SIG-M5 treated with dmso at 0.1 percent for 504 hours (cell line): ENCODE data around the gene PHOSPHO2.
A peak's percentile ranks its signal among the peaks of the same experiment; 100 is the strongest.

Experiments used
- DNase-seq: peaks from one replicate; lab custom pipeline; 2025; ENCODE audit not compliant: unreplicated experiment; lab: John Stamatoyannopoulos, UW

PHOSPHO2 gene

DNA sequence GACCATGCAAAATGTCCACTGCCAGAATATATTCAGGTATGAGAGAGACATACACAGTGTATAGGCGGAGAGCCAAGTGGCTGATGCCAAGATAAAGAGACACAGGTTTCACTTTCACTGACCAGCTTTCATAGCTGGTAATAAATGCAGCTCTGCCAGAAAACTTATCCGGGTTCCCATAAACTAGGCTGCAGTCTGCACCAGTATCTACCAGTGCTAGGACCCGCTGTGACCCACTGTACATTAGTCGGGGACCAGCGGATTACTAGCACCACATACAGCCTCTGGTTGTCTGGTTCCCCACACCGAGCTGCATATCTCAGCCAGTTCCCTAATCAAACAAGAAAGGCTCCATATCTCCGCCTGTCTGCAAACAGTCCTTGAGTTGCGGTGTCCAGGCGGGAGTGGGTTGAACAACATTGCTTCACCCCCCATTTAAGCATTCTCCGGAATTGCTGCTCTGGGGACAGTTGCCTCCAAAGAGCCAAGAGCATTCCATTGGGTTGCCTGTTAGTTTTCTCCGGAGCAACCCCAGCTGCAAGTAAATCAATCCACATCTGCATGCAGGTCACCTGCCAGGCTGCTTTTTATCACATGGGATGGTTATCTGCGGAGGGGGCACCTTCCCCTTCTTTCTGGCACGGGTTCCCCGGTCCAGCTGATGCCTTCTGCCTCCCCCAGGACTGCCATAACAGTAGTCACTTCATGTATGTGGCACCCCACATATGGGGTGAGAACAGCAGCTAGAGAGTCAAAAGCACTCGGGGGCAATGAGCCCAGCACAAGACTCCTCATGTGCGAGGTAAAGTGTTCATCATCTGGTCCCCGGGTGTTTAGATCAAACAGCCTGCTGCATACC is 21.3 kb downstream of the PHOSPHO2 start:
- no peak for DNase-seq

DNA sequence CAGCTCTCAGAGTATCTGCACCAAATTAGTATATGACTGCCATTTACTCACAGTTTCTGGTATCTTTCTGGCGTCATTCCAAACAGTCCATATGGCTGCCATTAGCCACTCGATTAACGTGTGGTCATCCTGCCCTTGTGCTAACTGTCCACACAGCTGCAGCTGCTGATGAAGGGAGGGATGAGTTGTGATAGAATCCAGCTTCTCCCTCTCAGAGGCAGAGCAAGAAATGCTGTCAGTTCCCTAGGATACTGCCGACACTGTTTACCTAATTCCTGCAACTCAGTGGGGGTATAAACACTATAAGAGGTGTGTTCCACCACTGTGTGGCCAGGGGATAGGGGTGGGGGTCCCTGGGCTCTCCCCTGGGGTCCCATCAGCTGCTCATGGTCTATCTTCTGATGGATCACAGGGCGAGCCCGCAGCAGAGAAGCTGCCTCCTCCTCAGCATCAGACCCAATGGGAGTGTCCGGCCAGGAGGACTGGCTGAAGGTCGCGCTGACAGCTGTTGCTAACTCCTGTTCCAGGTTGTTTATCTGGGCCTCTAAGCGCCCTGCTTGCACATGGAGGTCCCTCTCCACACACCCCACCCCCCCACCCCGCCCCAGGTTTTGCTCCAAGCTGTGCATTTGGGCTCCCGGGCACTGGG is 22.1 kb downstream of the PHOSPHO2 start:
- no peak for DNase-seq

DNA sequence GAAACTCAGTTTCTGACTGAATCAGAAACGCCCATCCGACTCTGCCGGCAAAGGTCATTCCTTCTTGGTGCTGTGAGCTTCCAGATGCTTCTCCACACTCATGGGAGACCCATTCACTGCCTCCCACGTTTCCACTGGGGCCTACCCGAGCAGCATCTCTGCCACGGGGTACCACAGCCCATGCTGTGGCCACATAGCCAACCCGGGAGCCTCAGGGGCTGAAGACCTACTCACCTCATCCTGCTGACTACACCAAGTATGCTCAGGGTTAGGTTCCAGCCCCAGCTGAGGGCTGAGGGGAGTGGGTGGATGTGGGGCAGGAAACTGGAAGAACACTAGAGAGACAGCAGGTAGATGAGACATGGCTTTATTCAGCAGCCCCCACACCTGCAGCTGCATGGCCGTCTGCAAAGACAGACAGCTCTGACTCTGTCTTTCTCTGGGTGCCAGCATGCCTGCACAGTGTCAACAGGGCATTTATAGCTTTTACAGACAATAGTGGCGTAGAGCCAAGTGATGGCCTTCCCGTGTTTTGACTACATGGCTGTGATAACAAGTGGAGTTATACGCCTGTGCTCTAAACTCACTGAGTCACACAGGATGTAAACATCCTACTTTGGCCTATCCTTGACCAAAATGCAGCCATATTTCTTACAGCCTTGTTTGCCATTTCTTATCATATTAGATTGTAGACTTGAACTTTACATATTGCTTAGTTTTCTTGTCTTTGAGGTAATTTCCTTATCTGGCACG is 22.8 kb downstream of the PHOSPHO2 start:
- DNase-seq: no peak

DNA sequence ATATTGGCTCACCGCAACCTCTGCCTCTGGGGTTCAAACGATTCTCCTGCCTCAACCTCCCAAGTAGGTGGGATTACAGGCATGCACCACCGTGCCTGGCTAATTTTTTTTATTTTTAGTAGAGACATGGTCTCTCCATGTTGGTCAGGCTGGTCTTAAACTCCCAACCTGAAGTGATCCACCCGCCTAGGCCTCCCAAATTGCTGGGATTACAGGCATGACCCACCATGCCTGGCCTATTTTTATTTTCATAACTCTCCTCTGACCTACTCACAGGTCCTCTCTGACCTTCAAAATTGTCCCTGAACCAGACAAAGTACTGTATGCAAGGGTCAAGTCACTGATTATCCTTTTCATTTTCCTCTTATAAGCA is 23.4 kb downstream of the PHOSPHO2 start:
- no peak for DNase-seq

DNA sequence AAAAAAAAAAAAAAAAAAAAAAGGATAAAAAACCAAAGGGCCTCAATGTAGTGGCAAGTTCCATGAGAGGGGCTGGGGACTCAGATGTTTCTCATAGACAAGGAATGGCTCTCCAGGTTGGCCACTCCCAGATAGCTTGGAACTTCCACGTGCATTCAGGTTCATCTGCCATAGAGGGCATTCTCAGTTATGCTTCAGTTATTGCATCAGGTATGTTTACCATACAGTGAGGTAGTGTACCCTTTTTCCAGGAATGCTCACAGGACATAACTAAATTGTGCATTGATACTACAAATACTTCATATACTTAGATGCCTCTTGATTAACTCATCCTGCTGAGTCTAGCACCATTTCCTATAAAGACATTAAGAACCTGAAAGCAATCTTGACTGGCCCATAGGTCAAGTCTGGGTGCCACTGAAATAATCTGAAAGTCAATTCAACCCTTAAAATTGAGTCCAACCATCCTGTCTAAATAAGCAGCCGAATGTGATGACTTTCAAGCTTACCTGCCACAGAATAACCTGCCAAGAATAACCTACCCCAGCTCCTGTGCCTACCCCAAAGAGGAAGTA is 24.7 kb downstream of the PHOSPHO2 start:
- DNase-seq: no peak

DNA sequence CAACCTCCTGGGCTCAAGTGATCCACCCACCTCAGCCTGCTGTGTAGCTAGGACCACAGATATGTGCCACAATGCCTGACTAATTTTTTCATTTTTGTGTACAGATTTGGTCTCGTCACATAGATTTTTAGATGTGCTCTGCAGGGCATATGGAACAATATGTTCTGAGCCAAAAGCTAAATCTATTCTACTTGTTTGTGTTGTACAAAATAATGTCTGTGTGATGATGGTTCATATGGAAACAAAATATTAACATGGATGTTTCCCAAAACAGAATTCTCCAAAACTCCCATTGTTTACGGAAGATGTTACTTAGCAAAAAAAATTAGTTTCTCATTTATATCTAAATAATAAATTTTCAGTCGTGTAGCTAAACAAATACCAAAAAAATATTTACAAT is 26.7 kb downstream of the PHOSPHO2 start:
- no peak for DNase-seq

DNA sequence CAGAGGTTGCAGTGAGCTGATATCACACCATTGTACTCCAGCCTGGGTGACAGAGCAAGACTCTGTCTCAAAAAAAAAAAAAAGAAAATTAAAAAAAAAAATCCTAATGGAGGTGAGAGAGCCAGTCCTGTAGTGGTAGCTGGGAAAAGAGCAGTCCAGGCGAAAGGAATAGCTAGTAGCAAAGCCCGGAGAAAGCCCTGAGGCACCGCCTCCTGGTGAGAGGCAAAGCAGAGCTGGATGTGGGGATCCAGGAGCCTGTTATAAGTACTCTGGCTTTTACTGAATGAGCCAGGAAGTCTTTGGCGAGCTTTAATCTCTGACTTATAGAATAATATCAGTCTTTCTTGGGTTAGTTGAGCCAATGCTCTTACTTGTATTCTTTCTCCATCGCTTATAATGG is 32.8 kb downstream of the PHOSPHO2 start:
- DNase-seq: no peak

DNA sequence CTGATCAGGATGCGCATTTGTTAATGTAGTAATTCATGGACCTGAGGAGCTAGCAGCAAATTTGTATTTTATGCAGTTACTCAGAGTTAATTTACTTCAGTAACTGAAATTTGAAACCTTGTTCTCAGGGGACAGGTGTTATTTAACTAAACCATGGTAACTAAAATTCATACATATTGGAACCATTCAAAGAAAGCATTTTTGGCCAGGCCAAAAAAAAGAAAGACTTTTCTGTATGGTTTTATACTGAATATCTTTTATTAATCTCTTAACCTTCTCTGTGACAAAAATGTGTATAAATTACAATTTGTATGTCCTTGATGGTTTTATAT is 35.0 kb downstream of the PHOSPHO2 start:
- DNase-seq: no peak

DNA sequence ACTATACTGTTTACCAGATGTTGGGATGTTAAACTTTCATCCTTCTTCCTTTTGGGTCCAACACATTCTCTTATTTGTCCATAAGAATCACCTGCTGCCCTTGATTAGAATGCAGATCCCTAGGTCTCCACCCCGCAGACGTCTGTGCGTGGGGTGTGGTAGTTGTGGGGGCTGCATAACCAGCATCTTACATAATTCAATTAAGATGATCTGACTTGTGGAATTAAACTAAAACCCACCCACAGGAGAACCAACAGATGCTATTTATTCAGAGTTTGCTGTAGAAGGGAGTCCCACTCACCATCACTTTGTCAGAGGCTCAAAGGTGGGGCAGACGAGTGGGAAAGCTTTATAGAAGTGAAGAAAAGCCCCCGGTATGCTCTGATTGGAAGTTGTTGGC is 37.8 kb downstream of the PHOSPHO2 start:
- DNase-seq: no peak

DNA sequence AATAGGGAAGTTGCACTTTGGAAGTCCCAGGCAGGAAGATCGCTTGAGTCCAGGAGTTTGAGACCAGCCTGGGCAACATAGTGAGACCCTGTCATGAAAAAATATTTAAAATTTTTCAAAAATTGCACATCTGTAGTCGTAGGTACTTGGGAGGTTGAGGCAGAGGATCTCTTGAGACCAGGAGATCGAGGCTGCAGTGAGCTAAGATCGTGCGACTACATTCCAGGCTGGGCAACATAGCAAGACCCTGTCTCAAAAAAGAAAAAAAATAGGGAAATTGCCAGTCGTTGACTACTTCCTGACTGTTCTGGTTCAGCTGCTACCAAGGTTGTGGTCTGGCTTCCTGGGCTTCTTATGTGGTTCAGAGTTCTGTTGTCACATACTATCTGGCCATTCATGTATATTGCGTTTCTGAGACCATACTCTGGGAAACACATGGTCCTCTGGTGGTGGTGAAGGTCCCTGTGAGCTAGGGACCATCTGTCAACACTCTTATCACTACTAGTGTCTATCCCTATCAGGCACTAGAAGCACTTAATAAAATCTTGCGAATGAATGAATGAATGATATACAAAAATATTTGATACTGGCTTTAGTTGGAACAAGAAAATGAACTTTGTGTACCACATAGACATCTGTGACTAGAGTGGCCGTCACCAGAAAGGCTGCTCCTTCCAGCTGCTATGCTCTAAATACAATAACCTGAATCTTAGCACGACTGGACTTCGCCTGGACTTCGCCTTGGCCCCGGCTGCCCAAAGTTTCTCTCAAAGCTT is 38.5 kb downstream of the PHOSPHO2 start:
- DNase-seq: peak; percentile 30

DNA sequence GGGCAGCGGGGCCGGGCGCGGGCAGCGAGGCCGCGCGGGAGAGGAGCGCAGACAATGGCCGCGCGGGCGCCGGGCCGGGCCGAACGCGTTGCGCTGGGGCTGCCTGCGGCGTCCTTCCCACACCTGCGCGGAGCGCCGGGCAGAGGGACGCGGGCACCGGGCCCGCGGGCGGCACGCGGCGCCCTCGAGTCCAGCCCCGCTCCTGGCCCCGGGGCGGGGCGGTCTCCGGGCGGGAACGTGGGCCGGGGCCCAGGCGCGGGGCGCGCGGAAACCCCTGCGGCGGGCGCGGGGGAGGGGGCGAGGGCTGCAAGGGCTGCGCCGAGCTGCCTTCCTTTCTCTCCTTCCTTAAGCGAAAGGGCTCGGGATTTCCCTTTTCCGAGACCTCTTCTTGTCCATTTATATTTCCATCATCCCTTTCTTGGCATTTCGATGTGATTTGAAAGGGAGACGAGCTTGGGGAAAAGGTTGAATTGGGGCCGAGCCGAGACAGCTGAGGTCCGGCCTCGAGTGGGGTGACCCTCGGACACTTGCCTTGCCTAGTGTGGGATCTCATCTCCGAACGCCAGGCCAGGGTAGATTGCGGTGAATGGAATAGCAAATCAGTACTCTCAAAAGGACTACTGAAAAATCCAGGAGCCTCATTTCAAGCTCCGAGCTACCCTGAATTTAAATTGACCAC is 40.0 kb downstream of the PHOSPHO2 start:
- no peak for DNase-seq

DNA sequence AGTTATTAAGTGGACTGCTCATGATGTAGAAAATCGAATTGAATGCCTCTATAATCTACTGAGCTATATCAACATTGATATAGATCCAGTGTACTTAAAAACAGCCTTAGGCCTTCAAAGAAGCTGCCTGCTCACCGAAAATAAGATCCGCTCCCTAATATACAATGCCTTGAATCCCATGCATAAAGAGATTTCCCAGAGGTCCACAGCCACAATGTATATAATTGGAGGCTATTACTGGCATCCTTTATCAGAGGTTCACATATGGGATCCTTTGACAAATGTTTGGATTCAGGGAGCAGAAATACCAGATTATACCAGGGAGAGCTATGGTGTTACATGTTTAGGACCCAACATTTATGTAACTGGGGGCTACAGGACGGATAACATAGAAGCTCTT is 41.4 kb downstream of the PHOSPHO2 start:
- no peak for DNase-seq

DNA sequence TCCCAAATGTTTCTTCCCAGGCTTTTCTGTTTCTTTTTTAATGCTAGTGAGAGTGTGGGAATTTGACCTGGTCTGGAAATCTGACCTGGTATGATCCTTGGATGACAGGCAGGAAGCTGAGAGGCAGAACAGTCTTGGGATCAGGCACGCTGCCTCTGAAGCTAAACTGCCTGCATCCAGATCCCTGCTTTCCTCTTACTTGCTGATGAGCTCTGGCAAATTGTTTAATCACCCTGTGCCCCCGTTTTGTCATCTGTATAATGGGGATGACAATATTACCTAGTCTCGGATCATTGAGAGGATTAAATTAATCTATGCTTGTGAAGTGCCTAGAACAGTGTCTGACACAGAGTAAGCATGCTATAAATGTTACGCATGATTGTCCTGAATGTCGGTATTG is 42.6 kb downstream of the PHOSPHO2 start:
- DNase-seq: no peak

DNA sequence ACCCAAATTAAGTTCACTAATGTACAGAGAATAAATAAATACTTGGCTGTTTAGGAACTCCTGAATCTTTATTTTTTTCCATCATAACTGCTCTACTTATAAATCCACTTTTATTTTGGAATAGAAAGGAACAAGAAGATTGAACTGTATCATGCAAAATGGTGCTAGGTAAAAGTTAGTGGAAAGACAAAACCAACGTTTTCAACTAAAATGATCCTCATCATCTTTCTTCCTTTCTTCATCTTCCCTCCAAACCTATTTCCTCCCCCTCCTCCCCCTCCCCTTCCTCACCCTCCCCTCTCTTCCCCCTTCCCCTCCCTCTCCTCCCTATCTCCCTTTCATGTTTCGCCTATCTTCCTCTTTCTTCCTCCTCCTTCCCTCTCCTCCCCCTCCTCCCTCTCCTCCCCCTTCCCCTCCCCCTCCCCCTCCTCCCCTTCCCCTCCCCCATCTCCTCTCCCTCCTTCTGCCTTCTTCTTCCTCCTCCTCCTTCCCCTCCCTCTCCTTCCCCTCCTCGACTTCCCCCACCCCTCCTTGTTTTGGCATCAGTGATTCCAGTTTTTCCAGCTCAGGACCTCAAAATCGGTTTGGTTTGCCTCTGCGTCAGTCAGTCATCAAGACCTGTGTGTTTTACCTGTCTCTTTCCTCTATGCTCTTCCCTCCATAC is 44.4 kb downstream of the PHOSPHO2 start:
- DNase-seq: no peak

DNA sequence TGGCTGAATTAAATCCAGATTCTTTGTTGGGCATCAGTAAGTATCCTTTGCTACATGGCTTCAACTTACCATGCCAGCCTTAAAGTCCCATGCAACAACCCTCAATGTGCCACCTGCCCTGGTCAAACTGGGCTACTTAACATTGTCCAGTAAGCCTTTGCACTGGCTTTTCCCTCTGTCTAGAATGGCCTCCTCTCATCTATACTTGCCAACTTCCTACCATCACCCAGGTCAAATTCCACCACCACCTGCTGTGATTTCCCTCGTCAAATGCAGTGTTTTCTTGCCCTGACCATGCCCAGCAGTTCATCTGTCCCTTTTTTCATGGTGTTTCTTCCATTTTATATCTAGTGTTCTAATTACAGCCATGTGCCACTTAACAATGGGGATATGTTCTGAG is 45.1 kb downstream of the PHOSPHO2 start:
- no peak for DNase-seq

DNA sequence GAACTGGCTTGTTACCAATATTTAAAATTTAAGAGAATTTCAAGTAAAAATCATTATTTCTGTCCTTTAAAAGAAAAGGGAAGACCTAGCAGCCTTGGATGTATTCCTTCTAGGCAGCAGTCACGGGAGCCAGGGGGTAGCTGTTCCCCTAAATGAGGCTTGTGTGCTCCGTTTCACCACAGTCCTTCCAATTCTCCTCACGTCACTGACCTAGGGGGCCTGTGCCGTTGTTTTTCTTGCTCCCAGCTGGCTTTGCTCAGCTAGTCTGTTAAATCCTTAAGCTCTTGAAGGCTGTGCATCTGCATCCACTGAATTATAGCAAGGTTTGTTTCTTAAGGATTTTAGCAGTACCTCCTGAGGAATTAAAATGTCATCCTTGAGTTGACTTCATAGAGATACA is 49.3 kb downstream of the PHOSPHO2 start:
- DNase-seq: no peak

DNA sequence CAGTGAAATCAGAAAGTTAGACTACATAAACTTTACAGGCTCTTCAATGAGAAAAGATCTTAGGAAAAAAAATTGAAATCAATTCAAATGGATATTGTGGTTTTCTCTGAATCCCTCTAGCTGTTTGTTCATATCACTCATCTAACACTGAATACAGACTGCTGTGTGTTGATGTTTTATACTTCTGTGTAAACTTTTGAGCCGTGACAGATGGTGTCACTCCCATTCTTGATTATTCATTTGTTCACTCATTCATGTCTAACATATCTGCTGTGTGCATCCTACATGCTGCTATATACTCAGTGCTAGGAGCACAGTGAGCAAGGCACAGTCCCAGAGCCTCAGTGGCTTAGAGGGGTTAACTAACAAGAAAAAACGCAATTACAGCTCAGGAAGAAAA is 52.0 kb downstream of the PHOSPHO2 start:
- DNase-seq: no peak

DNA sequence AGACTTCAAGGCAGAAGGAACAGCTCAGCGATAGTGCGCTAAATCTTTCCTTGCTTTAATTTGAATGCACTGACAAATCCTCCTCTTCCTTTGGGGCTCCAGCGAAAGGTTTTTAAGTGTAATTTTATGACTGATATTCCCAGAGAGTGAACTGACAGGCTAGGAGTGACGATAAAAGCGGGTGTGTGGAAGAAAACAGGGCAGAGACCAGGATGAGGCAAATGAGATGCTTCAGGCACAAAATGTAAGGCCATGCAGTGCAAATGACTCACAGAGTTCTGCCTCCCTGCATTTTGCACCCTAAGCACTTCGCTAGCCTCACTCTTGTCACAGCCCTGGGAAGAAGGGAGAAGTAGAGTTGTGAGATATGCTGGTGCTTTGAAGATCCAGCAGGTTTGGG is 54.0 kb downstream of the PHOSPHO2 start:
- no peak for DNase-seq
